Adrenal gland (tissue), 5 donors: ENCODE measurements around the gene HSPB9.

Source experiments
- POLR2A ChIP-seq, 2 donors: fragments of 450-650 bp; IDR thresholded peaks; one replicate each; pipeline ENCODE4 v1.6.1; 2017; ENCODE audit warnings: antibody characterized with exemption in 2 of 2, mild to moderate bottlenecking in 2 of 2, moderate library complexity in 1 of 2
- TF ChIP-seq, protein P1 (sequence below), 6 experiments: fragments of 450-650 bp in 4 of 6; fragments of 200-600 bp in 2 of 6; sonication (generic) in 1 of 6; IDR thresholded peaks; 1 replicate in 5 of 6; 2 replicates in 1 of 6; pipeline versions ENCODE4 v1.5.1 to v1.8.0; 2016 to 2021; ENCODE audit warnings: antibody characterized with exemption in 6 of 6, mild to moderate bottlenecking in 2 of 6, moderate library complexity in 1 of 6
- donor health status: DM: no; HTN: no; CAD: no.

DNA sequence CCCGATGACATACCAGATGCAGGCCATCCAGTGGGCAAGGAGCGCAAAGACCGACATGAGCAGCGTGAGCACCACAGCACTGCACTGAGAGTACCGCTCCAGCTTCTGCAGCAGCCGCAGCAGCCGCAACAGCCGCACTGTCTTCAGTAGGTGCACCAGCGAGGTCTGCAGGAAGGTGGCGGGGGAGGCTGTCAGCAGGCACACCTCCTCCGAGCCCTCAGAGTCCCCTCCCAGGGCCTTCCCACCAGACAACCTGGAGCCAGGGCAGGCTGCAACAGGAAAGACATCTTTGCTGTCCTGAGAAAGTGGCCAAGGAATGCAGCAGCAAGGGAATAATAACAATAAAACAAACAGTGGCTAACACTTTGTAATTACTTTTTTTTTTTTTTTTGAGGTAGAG is 49.2 kb downstream of the HSPB9 start:
- TF ChIP-seq, protein P1, sequence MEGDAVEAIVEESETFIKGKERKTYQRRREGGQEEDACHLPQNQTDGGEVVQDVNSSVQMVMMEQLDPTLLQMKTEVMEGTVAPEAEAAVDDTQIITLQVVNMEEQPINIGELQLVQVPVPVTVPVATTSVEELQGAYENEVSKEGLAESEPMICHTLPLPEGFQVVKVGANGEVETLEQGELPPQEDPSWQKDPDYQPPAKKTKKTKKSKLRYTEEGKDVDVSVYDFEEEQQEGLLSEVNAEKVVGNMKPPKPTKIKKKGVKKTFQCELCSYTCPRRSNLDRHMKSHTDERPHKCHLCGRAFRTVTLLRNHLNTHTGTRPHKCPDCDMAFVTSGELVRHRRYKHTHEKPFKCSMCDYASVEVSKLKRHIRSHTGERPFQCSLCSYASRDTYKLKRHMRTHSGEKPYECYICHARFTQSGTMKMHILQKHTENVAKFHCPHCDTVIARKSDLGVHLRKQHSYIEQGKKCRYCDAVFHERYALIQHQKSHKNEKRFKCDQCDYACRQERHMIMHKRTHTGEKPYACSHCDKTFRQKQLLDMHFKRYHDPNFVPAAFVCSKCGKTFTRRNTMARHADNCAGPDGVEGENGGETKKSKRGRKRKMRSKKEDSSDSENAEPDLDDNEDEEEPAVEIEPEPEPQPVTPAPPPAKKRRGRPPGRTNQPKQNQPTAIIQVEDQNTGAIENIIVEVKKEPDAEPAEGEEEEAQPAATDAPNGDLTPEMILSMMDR (IDR thresholded peaks at IDR 0.05): no peak
- no peak for TF ChIP-seq POLR2A (IDR thresholded peaks at IDR 0.05)
